ENCODE measurements around the gene TSPAN31. TPM values are rescaled to one million over a fixed set of nuclear protein-coding genes. Genes with fewer than 3 reads are reported as not detected.

The TSPAN31 gene
- polyA plus RNA-seq, 1 donor (not counting 4 experiments of a cell fraction or from before 2014, with no cell fraction given): 47.7 TPM

DNA sequence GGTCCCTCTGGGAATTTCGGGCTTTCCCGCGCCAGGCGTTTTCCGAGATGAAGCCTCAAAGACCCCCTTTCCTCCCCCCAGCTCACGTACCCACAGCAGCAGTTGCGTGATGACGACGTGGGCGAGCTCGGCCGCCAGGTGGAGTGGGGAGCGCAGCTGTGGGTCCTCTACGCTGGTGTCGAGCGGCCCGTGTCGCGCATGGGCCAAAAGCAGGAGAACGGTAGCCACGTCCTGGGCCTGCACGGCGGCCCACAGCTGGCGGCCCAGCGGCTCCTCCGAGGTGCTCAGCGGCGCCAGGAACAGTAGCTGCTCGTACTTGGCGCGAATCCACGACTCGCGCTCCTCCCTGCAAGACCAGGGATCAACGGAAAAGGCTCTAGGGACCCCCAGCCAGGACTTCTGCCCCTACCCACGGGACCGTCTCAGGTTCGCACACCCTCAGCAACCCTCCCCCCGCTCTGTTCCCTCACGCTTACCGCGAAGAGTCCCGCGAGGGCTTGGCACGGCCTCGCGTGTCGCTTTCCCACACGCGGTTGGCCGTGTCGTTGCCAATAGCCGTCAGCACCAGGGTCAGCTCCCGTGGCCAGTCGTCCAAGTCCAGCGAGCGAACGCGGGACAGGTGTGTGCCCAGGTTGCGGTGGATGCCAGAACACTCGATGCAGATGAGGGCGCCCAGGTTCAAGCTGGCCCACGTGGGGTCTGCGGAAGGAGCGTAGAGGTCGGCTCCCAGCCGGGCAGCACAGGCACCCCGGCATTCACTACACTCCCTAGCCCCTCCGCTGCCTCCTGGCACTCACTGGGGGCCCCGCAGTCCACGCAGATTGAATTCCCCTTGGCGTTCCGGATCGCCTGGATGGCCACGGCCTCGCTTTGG, 17.7 kb upstream of the TSPAN31 start:
- TF ChIP-seq EZH2 (IDR thresholded peaks at IDR 0.05; ENCODE audit: low read length): no peak
- peak; percentile 21 to 59 (median 49) for TF ChIP-seq CTCF (optimal IDR thresholded peaks at IDR 0.05 in 1 of 3, IDR thresholded peaks at IDR 0.05 in 1 of 3, conservative IDR thresholded peaks at IDR 0.05 in 1 of 3; ENCODE audit: extremely low read depth in 1 of 3, insufficient read depth in 2 of 3, low read length in 3 of 3)
- Histone ChIP-seq H3K9me1 (ENCODE audit: control insufficient read depth, extremely low read depth, insufficient read depth, low read length) (no peaks in the 10 kb centered on the region), H3K4me2 (ENCODE audit: control insufficient read depth, extremely low read depth, insufficient read depth, low read depth, low read length) (peak overlapping the region; percentile 88), H2AFZ (ENCODE audit: control insufficient read depth, low read length) (peak overlapping the region; percentile 98), H3K79me2 (ENCODE audit: control insufficient read depth, insufficient read depth, low read length) (no peaks in the 10 kb centered on the region), H3K36me3 (ENCODE audit: control insufficient read depth in 2 of 2, extremely low read depth in 1 of 2, insufficient read depth in 2 of 2, low read length in 2 of 2) (peaks cover 0 to 3% of the 10 kb centered on the region in 2 experiments), H4K20me1 (ENCODE audit: control insufficient read depth, extremely low read depth, insufficient read depth, low read length) (no peaks in the 10 kb centered on the region), H3K4me3 (ENCODE audit: control insufficient read depth in 2 of 3, extremely low read depth in 1 of 3, insufficient read depth in 2 of 3, low read depth in 1 of 3, low read length in 3 of 3) (peak overlapping the region; percentile 87 to 94 (median 92)), H3K4me1 (ENCODE audit: control insufficient read depth, extremely low read depth, insufficient read depth, low read length) (peaks cover 4% of the 10 kb centered on the region), H3K27ac (ENCODE audit: control insufficient read depth, insufficient read depth, low read length) (no peak overlapping the region), H3K9ac (ENCODE audit: control insufficient read depth, extremely low read depth, insufficient read depth, low read length) (peak overlapping the region; percentile 86), H3K27me3 (ENCODE audit: control insufficient read depth, extremely low read depth, insufficient read depth, low read length) (no peaks in the 10 kb centered on the region), H3K9me3 (ENCODE audit: control insufficient read depth, low read depth, low read length) (no peaks in the 10 kb centered on the region)
- FAIRE-seq: no peak
- dilution Hi-C loops (cut with MboI; ENCODE audit: extremely low pct_ligation_motif_present, low sequenced_read_pairs): loop anchor here (25.0 kb wide), 1 partner anchor 140 kb away; the partner anchor contains the start of gene PIP4K2C
- DNase-seq (ENCODE audit: low read depth, low spot score): no peak

DNA sequence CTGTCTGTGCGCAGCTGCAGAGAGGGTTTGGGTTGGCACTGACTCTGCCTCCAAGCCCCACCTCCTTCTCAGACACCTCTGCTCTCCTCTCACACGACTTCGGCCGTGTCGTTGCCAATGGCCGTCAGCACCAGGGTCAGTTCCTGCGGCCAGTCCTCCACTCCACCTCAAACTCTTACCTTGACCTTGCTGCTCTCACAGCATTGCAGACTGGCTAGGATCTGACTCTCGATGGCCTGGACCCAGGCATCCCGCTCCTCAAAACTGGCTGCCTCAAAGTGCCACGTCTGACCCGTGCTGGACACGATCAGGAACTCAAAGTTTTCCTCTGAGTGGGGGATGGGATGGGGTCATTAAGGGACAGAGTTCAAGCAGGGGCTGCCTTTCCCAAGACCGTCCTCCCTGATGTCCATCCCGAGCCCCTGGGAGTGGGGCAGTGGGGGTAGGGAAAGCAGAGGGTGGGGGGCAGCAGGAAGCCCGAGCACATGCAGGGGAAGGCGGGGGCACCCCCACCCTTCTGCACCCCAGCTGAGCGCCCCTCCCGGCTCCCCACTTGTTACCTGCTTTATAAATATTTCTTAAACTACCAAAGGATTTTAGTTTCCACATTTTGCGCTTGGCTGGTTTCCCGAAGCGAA, 17.0 kb upstream of the TSPAN31 start:
- Histone ChIP-seq H2AFZ (ENCODE audit: control insufficient read depth, low read length) (no peak overlapping the region), H3K4me2 (ENCODE audit: control insufficient read depth, extremely low read depth, insufficient read depth, low read depth, low read length) (no peak overlapping the region), H3K9me1 (ENCODE audit: control insufficient read depth, extremely low read depth, insufficient read depth, low read length) (no peaks in the 10 kb centered on the region), H3K27me3 (ENCODE audit: control insufficient read depth, extremely low read depth, insufficient read depth, low read length) (no peaks in the 10 kb centered on the region), H3K9ac (ENCODE audit: control insufficient read depth, extremely low read depth, insufficient read depth, low read length) (no peak overlapping the region), H3K36me3 (ENCODE audit: control insufficient read depth in 2 of 2, extremely low read depth in 1 of 2, insufficient read depth in 2 of 2, low read length in 2 of 2) (peaks cover 0 to 3% of the 10 kb centered on the region in 2 experiments), H3K27ac (ENCODE audit: control insufficient read depth, insufficient read depth, low read length) (no peak overlapping the region), H3K9me3 (ENCODE audit: control insufficient read depth, low read depth, low read length) (no peaks in the 10 kb centered on the region), H3K4me3 (ENCODE audit: control insufficient read depth in 2 of 3, extremely low read depth in 1 of 3, insufficient read depth in 2 of 3, low read depth in 1 of 3, low read length in 3 of 3) (no peak overlapping the region), H3K79me2 (ENCODE audit: control insufficient read depth, insufficient read depth, low read length) (no peaks in the 10 kb centered on the region), H4K20me1 (ENCODE audit: control insufficient read depth, extremely low read depth, insufficient read depth, low read length) (no peaks in the 10 kb centered on the region), H3K4me1 (ENCODE audit: control insufficient read depth, extremely low read depth, insufficient read depth, low read length) (peaks cover 4% of the 10 kb centered on the region)
- no peak for DNase-seq (ENCODE audit: low read depth, low spot score)
- no peak for TF ChIP-seq EZH2 (IDR thresholded peaks at IDR 0.05; ENCODE audit: low read length)
- TF ChIP-seq CTCF (optimal IDR thresholded peaks at IDR 0.05 in 1 of 3, IDR thresholded peaks at IDR 0.05 in 1 of 3, conservative IDR thresholded peaks at IDR 0.05 in 1 of 3; ENCODE audit: extremely low read depth in 1 of 3, insufficient read depth in 2 of 3, low read length in 3 of 3): no peak
- dilution Hi-C loops (cut with MboI; ENCODE audit: extremely low pct_ligation_motif_present, low sequenced_read_pairs): loop anchor here (25.0 kb wide), 1 partner anchor 141 kb away; the partner anchor contains the start of gene PIP4K2C
- FAIRE-seq: no peak

Data from keratinocyte (primary cell).